Keratinocyte (primary cell): ENCODE measurements around the gene REEP6.

Experiments used
- EZH2 ChIP-seq: IDR thresholded peaks from one replicate; pipeline ENCODE4 v1.6.1; 2012; ENCODE audit warnings: inconsistent platforms, mild to moderate bottlenecking, low read length, moderate library complexity
- TF ChIP-seq, protein P1 (sequence below), 3 experiments: IDR thresholded peaks in 1 of 3; conservative IDR thresholded peaks in 1 of 3; optimal IDR thresholded peaks in 1 of 3; 2 replicates in 2 of 3; 3 replicates in 1 of 3; pipeline versions ENCODE3 to v1.5.1; 2011; ENCODE audit warnings: low read length in 3 of 3, mild to moderate bottlenecking in 3 of 3, moderate library complexity in 2 of 3, control low read depth in 1 of 3, inconsistent platforms in 1 of 3; ENCODE audit not compliant: insufficient read depth in 2 of 3; ENCODE audit errors: extremely low read depth in 1 of 3

DNA sequence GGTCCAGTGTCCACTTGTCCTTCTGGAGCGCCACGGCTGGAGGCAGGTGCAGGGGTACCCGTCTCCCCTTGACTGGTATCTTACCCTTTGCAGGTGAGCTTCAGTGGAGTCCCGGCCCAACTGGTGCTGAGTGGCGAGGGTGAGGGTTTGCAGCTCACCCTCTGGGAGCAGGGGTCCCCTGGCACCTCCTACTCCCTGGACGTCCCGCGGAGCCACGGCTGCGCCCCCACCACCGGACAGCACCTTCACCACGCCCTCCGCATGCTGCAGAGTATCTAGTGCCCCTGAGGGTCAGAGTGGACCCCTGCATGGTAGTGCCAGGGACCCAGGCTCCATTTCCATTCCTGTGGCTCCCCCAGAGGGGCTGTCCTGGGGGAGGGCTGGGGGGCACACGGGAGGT, 44.0 kb downstream of the REEP6 start:
- TF ChIP-seq, protein P1, sequence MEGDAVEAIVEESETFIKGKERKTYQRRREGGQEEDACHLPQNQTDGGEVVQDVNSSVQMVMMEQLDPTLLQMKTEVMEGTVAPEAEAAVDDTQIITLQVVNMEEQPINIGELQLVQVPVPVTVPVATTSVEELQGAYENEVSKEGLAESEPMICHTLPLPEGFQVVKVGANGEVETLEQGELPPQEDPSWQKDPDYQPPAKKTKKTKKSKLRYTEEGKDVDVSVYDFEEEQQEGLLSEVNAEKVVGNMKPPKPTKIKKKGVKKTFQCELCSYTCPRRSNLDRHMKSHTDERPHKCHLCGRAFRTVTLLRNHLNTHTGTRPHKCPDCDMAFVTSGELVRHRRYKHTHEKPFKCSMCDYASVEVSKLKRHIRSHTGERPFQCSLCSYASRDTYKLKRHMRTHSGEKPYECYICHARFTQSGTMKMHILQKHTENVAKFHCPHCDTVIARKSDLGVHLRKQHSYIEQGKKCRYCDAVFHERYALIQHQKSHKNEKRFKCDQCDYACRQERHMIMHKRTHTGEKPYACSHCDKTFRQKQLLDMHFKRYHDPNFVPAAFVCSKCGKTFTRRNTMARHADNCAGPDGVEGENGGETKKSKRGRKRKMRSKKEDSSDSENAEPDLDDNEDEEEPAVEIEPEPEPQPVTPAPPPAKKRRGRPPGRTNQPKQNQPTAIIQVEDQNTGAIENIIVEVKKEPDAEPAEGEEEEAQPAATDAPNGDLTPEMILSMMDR (optimal IDR thresholded peaks at IDR 0.05 in 1 of 3, IDR thresholded peaks at IDR 0.05 in 1 of 3, conservative IDR thresholded peaks at IDR 0.05 in 1 of 3; ENCODE audit: extremely low read depth in 1 of 3, insufficient read depth in 2 of 3, low read length in 3 of 3): no peak
- TF ChIP-seq EZH2: no peak
